MM.1S (cell line): ENCODE measurements around the gene HOXD8.

Experiments
- DNase-seq: peaks from one replicate; pipeline ENCODE4 v3.0.0-alpha.2; 2015
- H2AFZ ChIP-seq: fragments of 300-600 bp; sonication (generic); 2 replicates; pipeline ENCODE4 v1.6.0; 2016; ENCODE audit warnings: antibody characterized with exemption, low read length
- H3F3A ChIP-seq: fragments of 300-600 bp; sonication (generic); 2 replicates; pipeline ENCODE4 v1.6.1; 2016; ENCODE audit warnings: mild to moderate bottlenecking, antibody characterized with exemption, low read length, moderate library complexity, mixed read lengths; ENCODE audit not compliant: insufficient read depth
- H3K27ac ChIP-seq: fragments of 300-600 bp; sonication (generic); 2 replicates; pipeline ENCODE4 v1.5.1; 2016; ENCODE audit warnings: mild to moderate bottlenecking, low read length
- H3K27me3 ChIP-seq: fragments of 300-600 bp; sonication (generic); replicated peaks from 2 replicates; pipeline ENCODE4 v1.6.0; 2016; ENCODE audit warnings: low read length; ENCODE audit not compliant: insufficient read depth
- H3K36me3 ChIP-seq: fragments of 300-600 bp; sonication (generic); replicated peaks from 2 replicates; pipeline ENCODE4 v1.6.1; 2016; ENCODE audit warnings: mild to moderate bottlenecking, low read length, mixed read lengths; ENCODE audit not compliant: insufficient read depth
- H3K4me1 ChIP-seq: fragments of 300-600 bp; sonication (generic); 2 replicates; pipeline ENCODE4 v1.6.1; 2016; ENCODE audit warnings: low read length, mixed read lengths
- H3K4me2 ChIP-seq: fragments of 300-600 bp; sonication (generic); 2 replicates; pipeline ENCODE4 v1.6.0; 2016; ENCODE audit warnings: low read depth, low read length
- H3K4me3 ChIP-seq: fragments of 300-600 bp; sonication (generic); 2 replicates; pipeline ENCODE4 v1.5.1; 2016; ENCODE audit warnings: low read length, mixed read lengths
- H3K79me2 ChIP-seq: fragments of 300-600 bp; sonication (generic); 2 replicates; pipeline ENCODE4 v1.6.1; 2016; ENCODE audit warnings: mixed run types, low read length, mixed read lengths
- H3K9ac ChIP-seq: fragments of 300-600 bp; sonication (generic); 2 replicates; pipeline ENCODE4 v1.6.1; 2016; ENCODE audit warnings: low read length, mixed read lengths
- H3K9me2 ChIP-seq: fragments of 300-600 bp; sonication (generic); replicated peaks from 2 replicates; pipeline ENCODE4 v1.6.1; 2016; ENCODE audit warnings: mild to moderate bottlenecking, low read length, mixed read lengths; ENCODE audit not compliant: insufficient read depth
- H3K9me3 ChIP-seq: fragments of 300-600 bp; sonication (generic); replicated peaks from 2 replicates; pipeline ENCODE4 v1.6.1; 2016; ENCODE audit warnings: mild to moderate bottlenecking, low read length, mixed read lengths; ENCODE audit not compliant: insufficient read depth
- H4K20me1 ChIP-seq: fragments of 300-600 bp; sonication (generic); 2 replicates; pipeline ENCODE4 v1.6.1; 2016; ENCODE audit warnings: mild to moderate bottlenecking, low read length, moderate library complexity, mixed read lengths; ENCODE audit not compliant: insufficient read depth
- CTCF ChIP-seq: fragments of 300-600 bp; sonication (generic); IDR thresholded peaks from 2 replicates; pipeline ENCODE4 v1.5.1; 2016; ENCODE audit warnings: antibody characterized with exemption, low read length, mixed read lengths
- EZH2 ChIP-seq: fragments of 300-600 bp; sonication (generic); optimal IDR thresholded peaks from 2 replicates; pipeline ENCODE3; 2017; ENCODE audit warnings: low read depth, mild to moderate bottlenecking, antibody characterized with exemption, low read length, mixed read lengths
- EZH2phosphoT487 ChIP-seq: fragments of 300-600 bp; sonication (generic); IDR thresholded peaks from 2 replicates; pipeline ENCODE4 v1.6.1; 2018; ENCODE audit warnings: antibody characterized with exemption, low read length

Gene HOXD8

GRCh38 chr2:176178038-176178756 lies 48.7 kb downstream of the HOXD8 start:
- Histone ChIP-seq H2AFZ (peak overlapping the region; percentile 58), H3K36me3 (no peaks in the 10 kb centered on the region), H4K20me1 (no peaks in the 10 kb centered on the region), H3F3A (no peaks in the 10 kb centered on the region), H3K79me2 (no peaks in the 10 kb centered on the region), H3K4me2 (peak overlapping the region; percentile 65), H3K9ac (no peak overlapping the region), H3K9me3 (no peaks in the 10 kb centered on the region), H3K27me3 (no peaks in the 10 kb centered on the region), H3K27ac (no peak overlapping the region), H3K4me1 (no peaks in the 10 kb centered on the region), H3K9me2 (no peaks in the 10 kb centered on the region), H3K4me3 (peak overlapping the region; percentile 63)
- no peak for TF ChIP-seq EZH2
- TF ChIP-seq CTCF = no peak
- TF ChIP-seq EZH2phosphoT487 = no peak
- DNase-seq = peak; percentile 49

GRCh38 chr2:176178757-176179295 lies 49.3 kb downstream of the HOXD8 start:
- peak overlapping the region; percentile 58 for H2AFZ ChIP-seq

GRCh38 chr2:176181551-176181950 lies 52.0 kb downstream of the HOXD8 start:
- H3K27ac ChIP-seq = no peak overlapping the region
- no peaks in the 10 kb centered on the region for H3F3A ChIP-seq
- H3K4me2 ChIP-seq = no peak overlapping the region
- H3K79me2 ChIP-seq = no peaks in the 10 kb centered on the region
- H2AFZ ChIP-seq = no peak overlapping the region
- H3K9me2 ChIP-seq = no peaks in the 10 kb centered on the region
- H3K4me3 ChIP-seq = no peak overlapping the region
- no peaks in the 10 kb centered on the region for H3K9me3 ChIP-seq
- TF ChIP-seq EZH2phosphoT487 (no peak), EZH2 (no peak), CTCF (no peak)
- H3K4me1 ChIP-seq = no peaks in the 10 kb centered on the region
- no peak overlapping the region for H3K9ac ChIP-seq
- H3K27me3 ChIP-seq = no peaks in the 10 kb centered on the region
- H3K36me3 ChIP-seq = no peaks in the 10 kb centered on the region
- H4K20me1 ChIP-seq = no peaks in the 10 kb centered on the region
- no peak for DNase-seq

More at GRCh38 chr2:176178757-176179295, 49.3 kb downstream of the HOXD8 start:
- Histone ChIP-seq H3K79me2 (no peaks in the 10 kb centered on the region), H3K36me3 (no peaks in the 10 kb centered on the region), H3K9me2 (no peaks in the 10 kb centered on the region), H3K27me3 (no peaks in the 10 kb centered on the region), H3K9ac (no peak overlapping the region), H3K4me2 (peak overlapping the region; percentile 65), H3K9me3 (no peaks in the 10 kb centered on the region), H4K20me1 (no peaks in the 10 kb centered on the region), H3F3A (no peaks in the 10 kb centered on the region), H3K27ac (no peak overlapping the region), H3K4me3 (peak overlapping the region; percentile 63), H3K4me1 (no peaks in the 10 kb centered on the region)
- no peak for TF ChIP-seq EZH2phosphoT487
- no peak for TF ChIP-seq CTCF
- no peak for TF ChIP-seq EZH2
- DNase-seq = no peak
